Vagina (tissue), 2 donors: ENCODE results near the gene C1QTNF4. TPM values are rescaled to one million over a fixed set of nuclear protein-coding genes. Genes with fewer than 3 reads are reported as not detected.
"Not testable (repeated sequence)": the region's sequence is repeated elsewhere in the genome, so short reads cannot be mapped to it uniquely, and the experiment has no call there.

Experiments
- DNase-seq, 2 donors: peaks; one replicate each; pipeline ENCODE4 v3.0.0-alpha.2; 2017; ENCODE audit errors: extremely low spot score in 2 of 2
- H3K27ac ChIP-seq: fragments of 200-600 bp; sonication (generic); one replicate; pipeline ENCODE4 v1.5.1; 2019
- H3K27me3 ChIP-seq: fragments of 200-600 bp; sonication (generic); one replicate; pipeline ENCODE4 v1.5.1; 2019
- H3K36me3 ChIP-seq, 2 donors: fragments of 200-600 bp; sonication (generic); one replicate each; pipeline ENCODE4 v1.5.1; 2017 to 2019
- H3K4me1 ChIP-seq: fragments of 200-600 bp; sonication (generic); one replicate; pipeline ENCODE4 v1.5.1; 2019
- H3K4me3 ChIP-seq, 2 donors: fragments of 200-600 bp; sonication (generic); 1 replicate in 1 of 2; 2 replicates in 1 of 2; pipeline ENCODE4 v1.5.1; 2016 to 2019
- H3K9me3 ChIP-seq: fragments of 200-600 bp; sonication (generic); one replicate; pipeline ENCODE4 v1.5.1; 2019
- CTCF ChIP-seq, 3 experiments: fragments of 450-650 bp in 2 of 3; fragments of 200-600 bp in 1 of 3; sonication (generic) in 1 of 3; IDR thresholded peaks; one replicate each; pipeline ENCODE4 v1.5.1; 2017 to 2019; ENCODE audit warnings: antibody characterized with exemption in 3 of 3, mild to moderate bottlenecking in 2 of 3, moderate library complexity in 2 of 3
- POLR2A ChIP-seq, 2 donors: fragments of 450-650 bp; IDR thresholded peaks; one replicate each; pipeline ENCODE4 v1.6.1; 2017; ENCODE audit warnings: antibody characterized with exemption in 2 of 2, mild to moderate bottlenecking in 2 of 2, moderate library complexity in 2 of 2
- POLR2AphosphoS5 ChIP-seq, 2 donors: sonication (generic); formaldehyde crosslinking; IDR thresholded peaks; one replicate each; pipeline ENCODE4 v1.9.0; 2017; ENCODE audit warnings: antibody characterized with exemption in 2 of 2, mild to moderate bottlenecking in 2 of 2, low read depth in 1 of 2; ENCODE audit not compliant: insufficient read depth in 1 of 2
- intact Hi-C: fragments of 100-400 bp; cut with DNase I; formaldehyde crosslinking; loops from one replicate; pipeline ENCODE4 v1.15.1; 2023
- total RNA-seq: library from RNA; depleted of rRNA; stranded (reverse); fragments of >200 nt; gene quantifications from one replicate; pipeline ENCODE4 v1.2.3, GENCODE V29; 2016

C1QTNF4 gene
- total RNA-seq, 1 donor from 2014 or later, result 3.4 TPM

GRCh38 chr11:47569646-47570045 lies 24.6 kb downstream of the C1QTNF4 start:
- DNase-seq, result no peak
- Histone ChIP-seq H3K27me3 (no peaks in the 10 kb centered on the region), H3K4me3 (no peak overlapping the region), H3K27ac (no peak overlapping the region), H3K9me3 (no peaks in the 10 kb centered on the region), H3K36me3 (peaks cover 0 to 35% of the 10 kb centered on the region in 2 donors), H3K4me1 (peaks cover 30% of the 10 kb centered on the region)
- intact Hi-C loops, result no loop called here
- TF ChIP-seq POLR2AphosphoS5 (IDR thresholded peaks at IDR 0.05; ENCODE audit: insufficient read depth in 1 of 2, low read depth in 1 of 2), result no peak
- no peak for TF ChIP-seq CTCF (IDR thresholded peaks at IDR 0.05)
- TF ChIP-seq POLR2A (IDR thresholded peaks at IDR 0.05), result no peak

DNA sequence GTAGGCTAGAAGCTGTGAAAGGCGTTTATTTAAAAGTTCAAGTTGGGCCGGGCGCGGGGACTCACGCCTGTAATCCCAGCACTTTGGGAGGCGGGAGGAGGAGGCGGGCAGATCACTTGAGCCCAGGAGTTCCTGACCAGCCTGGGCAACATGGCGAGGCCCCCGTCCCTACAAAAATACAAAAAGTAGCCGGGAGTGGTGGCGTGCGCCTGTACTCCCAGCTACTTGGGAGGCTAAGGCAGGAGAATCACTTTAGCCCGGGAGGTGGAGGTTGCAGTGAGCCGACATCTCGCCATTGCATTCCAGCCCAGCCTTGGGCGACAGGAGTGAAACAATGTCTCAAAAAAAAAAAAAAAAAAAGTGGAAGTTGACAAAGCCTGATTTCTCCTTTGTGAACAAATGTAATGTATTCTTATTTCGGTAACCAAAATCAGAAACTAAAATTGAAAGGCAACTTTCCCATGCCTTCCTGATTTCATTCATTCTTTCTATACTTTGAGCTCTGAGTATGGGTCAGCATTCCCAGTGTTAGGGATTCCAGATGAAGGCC lies 28.0 kb downstream of the C1QTNF4 start:
- H3K4me3 ChIP-seq, result peak overlapping the region; percentile 91 to 96
- DNase-seq, result no peak
- no peaks in the 10 kb centered on the region for H3K27me3 ChIP-seq
- H3K4me1 ChIP-seq, result peaks cover 21% of the 10 kb centered on the region
- no peaks in the 10 kb centered on the region for H3K9me3 ChIP-seq
- TF ChIP-seq POLR2AphosphoS5 (IDR thresholded peaks at IDR 0.05; ENCODE audit: insufficient read depth in 1 of 2, low read depth in 1 of 2) (no peak), CTCF (IDR thresholded peaks at IDR 0.05) (no peak), POLR2A (IDR thresholded peaks at IDR 0.05) (no peak)
- intact Hi-C loops, result no loop called here
- H3K36me3 ChIP-seq, result peaks cover 0 to 17% of the 10 kb centered on the region in 2 donors
- peak overlapping the region; percentile 92 for H3K27ac ChIP-seq

DNA sequence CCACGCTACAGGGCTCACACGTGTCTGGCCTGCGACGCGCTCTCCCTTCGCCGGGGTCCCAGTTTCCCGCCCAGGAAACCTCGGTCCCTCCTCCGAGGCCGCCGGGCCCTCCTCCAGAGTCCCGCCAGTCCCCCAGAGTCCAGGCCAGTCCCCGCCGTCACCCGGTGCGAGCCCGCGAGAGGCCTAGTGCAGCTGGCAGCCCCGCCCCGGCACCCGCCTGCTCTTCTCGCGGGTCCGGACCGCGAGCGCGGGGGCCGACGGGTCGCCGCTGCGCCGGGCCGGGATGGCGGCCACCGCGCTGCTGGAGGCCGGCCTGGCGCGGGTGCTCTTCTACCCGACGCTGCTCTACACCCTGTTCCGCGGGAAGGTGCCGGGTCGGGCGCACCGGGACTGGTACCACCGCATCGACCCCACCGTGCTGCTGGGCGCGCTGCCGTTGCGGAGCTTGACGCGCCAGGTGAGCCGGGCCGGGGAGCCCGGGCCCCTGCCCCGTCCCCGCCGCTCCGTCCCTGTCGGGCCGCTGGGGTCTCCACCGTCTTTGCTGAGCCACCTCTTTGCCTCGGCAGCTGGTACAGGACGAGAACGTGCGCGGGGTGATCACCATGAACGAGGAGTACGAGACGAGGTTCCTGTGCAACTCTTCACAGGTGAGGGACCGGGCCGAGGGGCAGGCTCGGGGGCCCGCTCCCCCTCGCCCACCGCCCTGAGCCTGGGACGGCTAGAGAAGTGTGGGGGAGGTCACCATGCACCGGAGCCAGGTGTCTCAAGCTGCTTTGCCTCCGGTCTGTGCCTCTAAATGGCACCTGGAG lies 28.7 kb downstream of the C1QTNF4 start, which contains the start of gene PTPMT1:
TSS of gene PTPMT1 (plus strand) at position 260 of the 809 bp plus-strand sequence. CDS start at position 284, 24 bp downstream.
- no peak for DNase-seq
- Histone ChIP-seq H3K4me1 (peaks cover 21% of the 10 kb centered on the region), H3K27ac (peak within 1 kb of the TSS; percentile 92), H3K36me3 (peaks cover 0 to 11% of the 10 kb centered on the region in 2 donors), H3K4me3 (peak within 1 kb of the TSS; percentile 91 to 96), H3K9me3 (no peaks in the 10 kb centered on the region), H3K27me3 (no peaks in the 10 kb centered on the region)
- intact Hi-C loops, result no loop called here
- TF ChIP-seq POLR2AphosphoS5 (IDR thresholded peaks at IDR 0.05; ENCODE audit: insufficient read depth in 1 of 2, low read depth in 1 of 2) (no peak), POLR2A (IDR thresholded peaks at IDR 0.05) (no peak), CTCF (IDR thresholded peaks at IDR 0.05) (no peak)

DNA sequence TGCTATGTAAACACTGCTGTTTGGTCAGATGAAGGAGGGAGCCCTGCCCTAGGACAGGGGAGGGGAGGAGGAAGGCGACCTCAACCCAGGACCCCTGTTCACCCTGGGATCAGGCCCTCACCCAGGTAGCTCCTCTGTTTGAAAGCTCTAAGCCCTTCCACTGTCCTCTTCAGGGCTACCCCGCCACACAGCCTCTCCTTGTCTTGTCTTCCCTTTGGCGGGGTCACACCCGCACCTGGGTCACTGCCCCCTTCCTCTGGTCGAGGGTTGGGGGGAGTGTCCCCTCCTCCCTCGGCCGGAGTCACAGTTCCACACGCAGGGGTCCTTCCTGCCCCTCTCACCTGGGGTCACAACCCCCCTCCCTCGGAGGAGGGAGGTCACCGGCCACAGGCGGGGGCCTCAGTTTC lies 29.3 kb downstream of the C1QTNF4 start:
- H3K27ac ChIP-seq, result peak overlapping the region; percentile 92
- intact Hi-C loops, result no loop called here
- no peak for DNase-seq

DNA sequence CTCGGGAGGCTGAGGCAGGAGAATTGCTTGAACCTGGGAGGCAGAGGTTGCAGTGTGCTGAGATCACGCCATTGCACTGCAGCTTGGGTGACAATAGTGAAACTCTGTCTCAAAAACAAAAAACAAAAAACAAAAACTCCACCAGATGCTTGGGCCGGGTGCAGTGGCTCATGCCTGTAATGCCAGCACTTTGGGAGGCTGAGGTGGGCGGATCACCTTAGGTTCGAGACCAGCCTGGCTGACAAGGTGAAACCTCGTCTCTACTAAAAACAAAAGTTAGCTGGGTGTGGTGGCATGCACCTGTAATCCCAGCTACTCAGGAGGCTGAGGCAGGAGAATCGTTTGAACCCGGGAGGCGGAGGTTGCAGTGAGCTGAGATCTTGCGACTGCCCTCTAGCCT lies 29.8 kb downstream of the C1QTNF4 start:
- H3K4me3 ChIP-seq, H3K27me3 ChIP-seq, DNase-seq, intact Hi-C loops, H3K9me3 ChIP-seq, H3K36me3 ChIP-seq: not testable (repeated sequence)
- Histone ChIP-seq H3K4me1 (peaks cover 21% of the 10 kb centered on the region), H3K27ac (peak overlapping the region; percentile 92)

More for the DNA sequence above, 29.3 kb downstream of the C1QTNF4 start:
- TF ChIP-seq POLR2AphosphoS5 (IDR thresholded peaks at IDR 0.05; ENCODE audit: insufficient read depth in 1 of 2, low read depth in 1 of 2) (peak in 1 of 2 donors; percentile 7), POLR2A (IDR thresholded peaks at IDR 0.05) (no peak), CTCF (IDR thresholded peaks at IDR 0.05) (no peak)
- peak overlapping the region; percentile 91 to 96 for H3K4me3 ChIP-seq
- no peaks in the 10 kb centered on the region for H3K27me3 ChIP-seq
- H3K4me1 ChIP-seq, result peaks cover 21% of the 10 kb centered on the region
- H3K36me3 ChIP-seq, result peaks cover 0 to 7% of the 10 kb centered on the region in 2 donors
- no peaks in the 10 kb centered on the region for H3K9me3 ChIP-seq

DNA sequence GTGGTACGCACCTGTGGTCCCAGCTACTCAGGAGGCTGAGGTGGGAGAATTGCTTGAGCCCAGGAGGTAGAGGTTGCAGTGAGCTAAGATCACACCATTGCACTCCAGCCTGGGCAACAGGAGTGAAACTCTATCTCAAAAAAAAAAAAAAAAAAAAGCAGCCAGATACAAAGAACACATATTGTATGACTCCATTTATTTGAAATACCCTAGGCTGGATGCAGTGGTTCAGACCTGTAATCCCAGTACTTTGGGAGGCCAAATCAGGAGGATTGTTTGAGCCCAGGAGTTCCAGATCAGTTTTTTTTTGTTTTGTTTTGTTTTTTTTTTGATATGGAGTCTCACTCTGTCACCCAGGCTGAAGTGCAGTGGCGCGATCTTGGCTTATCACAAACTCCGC lies 31.8 kb downstream of the C1QTNF4 start:
- H3K4me3 ChIP-seq, H3K27me3 ChIP-seq, H3K27ac ChIP-seq, H3K9me3 ChIP-seq, intact Hi-C loops, H3K36me3 ChIP-seq, DNase-seq: not testable (repeated sequence)
- peaks cover 21% of the 10 kb centered on the region for H3K4me1 ChIP-seq
